Activated naive CD8-positive, alpha-beta T cell treated with anti-CD3 and anti-CD28 coated beads, Interleukin-2, amount 50 U/mL, for 24 hours (primary cell): ENCODE measurements around the gene GNAO1.
"Not testable (repeated sequence)": the region's sequence is repeated elsewhere in the genome, so short reads cannot be mapped to it uniquely, and the experiment has no call there.

Source experiments
- ATAC-seq: fragments of 150-1000 bp; cut with Tn5 transposase; one replicate; pipeline ENCODE4 v1.10.0; 2021
- DNase-seq: peaks from one replicate; pipeline ENCODE4 v3.0.0; 2021
- H3K27ac Mint-ChIP-seq: one replicate; pipeline ENCODE4 v1.8.0; 2021; ENCODE audit warnings: mild to moderate bottlenecking, mixed read lengths
- H3K27me3 Mint-ChIP-seq: one replicate; pipeline ENCODE4 v1.8.0; 2021; ENCODE audit warnings: mixed read lengths
- H3K36me3 Mint-ChIP-seq: one replicate; pipeline ENCODE4 v1.8.0; 2021; ENCODE audit warnings: low read depth, mixed read lengths
- H3K4me1 Mint-ChIP-seq: one replicate; pipeline ENCODE4 v1.8.0; 2021; ENCODE audit warnings: mixed read lengths
- H3K4me3 Mint-ChIP-seq: one replicate; pipeline ENCODE4 v1.8.0; 2021; ENCODE audit warnings: mild to moderate bottlenecking, moderate library complexity, mixed read lengths
- H3K9me3 Mint-ChIP-seq: one replicate; pipeline ENCODE4 v1.8.0; 2021; ENCODE audit warnings: mixed read lengths

Gene GNAO1

DNA sequence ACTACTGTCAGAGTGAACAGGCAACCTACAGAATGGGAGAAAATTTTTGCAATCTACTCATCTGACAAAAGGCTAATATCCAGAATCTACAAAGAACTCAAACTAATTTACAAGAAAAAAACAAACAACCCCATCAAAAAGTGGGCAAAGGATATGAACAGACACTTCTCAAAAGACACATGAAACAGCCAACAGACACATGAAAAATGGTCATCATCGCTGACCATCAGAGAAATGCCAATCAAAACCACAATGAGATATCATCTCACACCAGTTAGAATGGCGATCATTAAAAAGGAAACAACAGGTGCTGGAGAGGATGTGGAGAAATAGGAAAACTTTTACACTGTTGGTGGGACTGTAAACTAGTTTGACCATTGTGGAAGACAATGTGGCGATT lies 205.4 kb downstream of the GNAO1 start:
- not testable (repeated sequence) for ATAC-seq, DNase-seq, H3K4me1 Mint-ChIP-seq, H3K9me3 Mint-ChIP-seq, H3K27me3 Mint-ChIP-seq, H3K4me3 Mint-ChIP-seq, H3K27ac Mint-ChIP-seq
- H3K36me3 Mint-ChIP-seq = peaks cover 49% of the 10 kb centered on the region

DNA sequence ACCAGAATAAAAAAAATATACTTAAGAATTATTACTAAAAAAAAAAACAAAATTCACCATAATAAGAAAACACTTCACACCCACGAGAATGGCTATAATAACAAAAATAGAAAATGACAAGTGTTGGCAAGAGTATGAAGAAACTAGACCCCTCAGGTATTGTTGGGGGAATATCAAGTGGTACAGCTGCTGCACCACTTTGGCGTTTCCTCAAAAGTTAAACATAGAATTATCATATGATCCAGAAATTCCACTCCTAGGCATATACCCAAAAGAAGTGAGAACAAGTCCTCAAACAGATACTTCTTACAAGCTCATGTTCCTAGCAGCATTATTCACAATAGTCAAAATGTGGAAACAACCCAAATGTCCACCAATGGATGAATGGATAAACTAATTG lies 207.8 kb downstream of the GNAO1 start:
- no peaks in the 10 kb centered on the region for H3K9me3 Mint-ChIP-seq
- no peaks in the 10 kb centered on the region for H3K4me1 Mint-ChIP-seq
- no peak overlapping the region for H3K4me3 Mint-ChIP-seq
- no peak for ATAC-seq
- H3K36me3 Mint-ChIP-seq = peaks cover 46% of the 10 kb centered on the region
- no peak overlapping the region for H3K27ac Mint-ChIP-seq
- no peaks in the 10 kb centered on the region for H3K27me3 Mint-ChIP-seq
- no peak for DNase-seq

DNA sequence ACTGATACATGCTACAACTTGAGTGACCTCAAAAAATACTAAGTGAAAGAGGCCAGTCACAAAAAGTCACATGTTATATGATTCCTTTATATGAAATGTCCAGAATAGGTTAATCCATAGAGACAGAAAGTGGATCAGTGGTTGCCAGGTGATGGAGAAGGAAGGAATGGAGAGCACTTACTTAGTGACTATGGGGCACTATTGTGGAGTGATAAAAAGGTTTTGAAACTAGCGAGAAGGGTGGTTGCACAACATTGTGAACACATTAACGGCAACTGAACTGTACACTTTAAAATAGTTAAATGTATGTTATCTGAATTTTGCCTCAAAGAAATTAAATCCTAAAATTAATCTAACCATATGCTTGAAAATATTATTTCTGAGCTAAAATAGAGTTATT lies 208.2 kb downstream of the GNAO1 start:
- H3K4me3 Mint-ChIP-seq = no peak overlapping the region
- DNase-seq = no peak
- H3K27me3 Mint-ChIP-seq = no peaks in the 10 kb centered on the region
- no peaks in the 10 kb centered on the region for H3K9me3 Mint-ChIP-seq
- no peaks in the 10 kb centered on the region for H3K4me1 Mint-ChIP-seq
- ATAC-seq = no peak
- H3K27ac Mint-ChIP-seq = no peak overlapping the region
- peaks cover 47% of the 10 kb centered on the region for H3K36me3 Mint-ChIP-seq

DNA sequence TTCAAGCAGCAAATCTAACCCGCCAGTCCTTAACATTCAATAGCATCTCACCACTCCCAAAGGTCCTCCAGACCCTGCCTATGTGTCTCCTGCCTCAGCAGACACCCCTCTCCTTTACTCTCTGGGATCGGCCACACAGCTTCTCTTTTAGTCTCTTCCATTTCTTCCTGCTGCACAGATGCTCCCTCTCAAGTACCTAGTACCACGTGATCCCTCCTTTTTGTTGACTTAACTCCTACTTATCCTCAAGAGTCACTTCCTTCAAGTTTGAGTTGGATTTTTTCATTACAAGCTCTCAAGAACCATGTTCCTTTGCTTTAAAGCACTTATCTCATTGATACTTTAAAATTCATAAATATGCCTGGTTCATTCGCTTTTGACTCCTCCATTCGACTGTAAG lies 209.2 kb downstream of the GNAO1 start:
- Mint-ChIP-seq H3K27ac (no peak overlapping the region), H3K4me3 (no peak overlapping the region), H3K36me3 (peaks cover 45% of the 10 kb centered on the region), H3K27me3 (no peaks in the 10 kb centered on the region), H3K9me3 (no peaks in the 10 kb centered on the region), H3K4me1 (no peaks in the 10 kb centered on the region)
- ATAC-seq (no peak), DNase-seq (no peak)

DNA sequence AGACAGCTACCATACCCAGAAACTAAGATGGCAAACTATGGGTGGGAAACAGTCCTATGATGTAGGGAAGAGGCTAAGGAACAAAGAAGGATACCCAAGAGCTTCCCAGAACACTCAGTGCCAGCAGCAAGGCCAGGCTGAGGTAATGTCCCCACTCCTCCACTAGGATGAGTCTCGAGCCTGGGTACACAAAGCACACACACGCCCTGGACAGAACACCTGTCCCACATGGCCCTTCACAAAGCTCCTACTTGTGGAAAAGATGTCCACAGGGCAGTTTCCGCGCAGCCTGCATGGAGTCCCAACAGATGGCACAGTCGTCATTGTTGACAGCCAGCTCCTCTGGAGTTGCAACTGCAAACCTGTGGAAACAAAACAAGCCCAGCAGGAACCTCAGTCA lies 210.2 kb downstream of the GNAO1 start:
- DNase-seq (no peak), ATAC-seq (peak; percentile 52)
- no peaks in the 10 kb centered on the region for H3K27me3 Mint-ChIP-seq
- no peak overlapping the region for H3K27ac Mint-ChIP-seq
- H3K4me3 Mint-ChIP-seq = no peak overlapping the region
- no peaks in the 10 kb centered on the region for H3K9me3 Mint-ChIP-seq
- no peaks in the 10 kb centered on the region for H3K4me1 Mint-ChIP-seq
- peaks cover 39% of the 10 kb centered on the region for H3K36me3 Mint-ChIP-seq

DNA sequence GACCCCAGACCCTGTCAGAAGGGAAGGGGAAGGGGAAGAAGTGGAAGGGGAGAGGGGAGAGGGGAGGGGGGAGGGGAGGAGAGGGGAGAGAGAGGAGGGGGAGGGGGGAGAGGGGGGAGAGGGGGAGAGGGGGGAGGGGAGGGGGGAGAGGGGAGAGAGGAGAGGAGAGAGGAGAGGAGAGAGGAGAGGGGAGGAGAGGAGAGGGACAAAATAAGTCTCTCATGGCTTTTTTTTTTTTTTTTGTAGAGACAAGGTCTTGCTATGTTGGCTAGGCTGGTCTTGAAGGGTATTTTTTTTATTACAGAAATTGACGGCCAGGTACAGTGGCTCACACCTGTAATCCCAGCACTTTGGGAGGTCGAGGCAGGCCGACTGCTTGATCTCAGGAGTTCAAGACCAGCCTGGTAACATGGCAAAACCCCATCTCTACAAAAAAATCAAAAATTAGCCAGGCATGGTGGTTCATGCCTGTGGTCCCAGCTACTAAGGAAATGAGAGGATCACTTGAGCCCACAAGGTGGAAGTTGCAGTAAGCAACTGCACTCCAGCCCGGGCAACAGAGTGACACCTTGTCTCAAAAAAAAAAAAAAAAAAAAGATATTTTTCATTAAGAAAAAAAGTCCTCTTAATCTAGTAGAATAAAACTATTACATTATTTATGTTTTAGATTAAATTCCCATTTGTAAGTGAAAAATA lies 214.8 kb downstream of the GNAO1 start:
- no peaks in the 10 kb centered on the region for H3K27me3 Mint-ChIP-seq
- ATAC-seq (no peak), DNase-seq (no peak)
- H3K36me3 Mint-ChIP-seq = peaks cover 48% of the 10 kb centered on the region
- no peak overlapping the region for H3K4me3 Mint-ChIP-seq
- H3K9me3 Mint-ChIP-seq = no peaks in the 10 kb centered on the region
- H3K4me1 Mint-ChIP-seq = no peaks in the 10 kb centered on the region
- no peak overlapping the region for H3K27ac Mint-ChIP-seq
